SK-N-SH treated with all-trans-retinoic acid at 6 μM for 48 hours (cell line): ENCODE results near the gene RAP1GAP.
A peak's percentile ranks its signal among the peaks of the same experiment; 100 is the strongest.

Source experiments
- ATAC-seq: fragments of 200-7000 bp; cut with Tn5 transposase; 3 replicates; pipeline ENCODE4 v1.9.1; 2020; ENCODE audit warnings: mild to moderate bottlenecking, moderate library complexity
- ARNTL ChIP-seq: fragments of 450-650 bp; formaldehyde crosslinking; IDR thresholded peaks from 2 replicates; pipeline ENCODE4 v1.5.0; 2020; ENCODE audit warnings: low read depth, mild to moderate bottlenecking, moderate library complexity, borderline replicate concordance
- BACH2 ChIP-seq: fragments of 250-450 bp; sonication (Bioruptor Pico); IDR thresholded peaks from 2 replicates; pipeline ENCODE4 v1.9.0; 2021; ENCODE audit warnings: mild to moderate bottlenecking, borderline replicate concordance
- CSDC2 ChIP-seq: fragments of 250-450 bp; sonication (Bioruptor Pico); IDR thresholded peaks from 2 replicates; pipeline ENCODE4 v1.5.0; 2020; ENCODE audit warnings: mild to moderate bottlenecking, moderate library complexity
- ESRRG ChIP-seq: fragments of 250-450 bp; sonication (Bioruptor Pico); IDR thresholded peaks from 2 replicates; pipeline ENCODE4 v1.6.1; 2021; ENCODE audit warnings: mild to moderate bottlenecking
- GLIS3 ChIP-seq: fragments of 250-450 bp; sonication (Bioruptor Pico); IDR thresholded peaks from 2 replicates; pipeline ENCODE4 v1.5.0; 2020; ENCODE audit warnings: mild to moderate bottlenecking, moderate library complexity
- ISL1 ChIP-seq: fragments of 250-450 bp; sonication (Bioruptor Pico); IDR thresholded peaks from 2 replicates; pipeline ENCODE4 v2.1.2; 2022; ENCODE audit warnings: mild to moderate bottlenecking, moderate library complexity
- OSR1 ChIP-seq: fragments of 250-450 bp; sonication (Bioruptor Pico); IDR thresholded peaks from 2 replicates; pipeline ENCODE4 v1.8.0; 2022; ENCODE audit warnings: moderate library complexity, mild to moderate bottlenecking, inconsistent platforms
- PPARA ChIP-seq: fragments of 250-450 bp; sonication (Bioruptor Pico); IDR thresholded peaks from 2 replicates; pipeline ENCODE4 v1.5.0; 2020; ENCODE audit warnings: mild to moderate bottlenecking, borderline replicate concordance
- RARB ChIP-seq: fragments of 250-450 bp; sonication (Bioruptor Pico); IDR thresholded peaks from 2 replicates; pipeline ENCODE4 v1.8.0; 2021; ENCODE audit warnings: mild to moderate bottlenecking, moderate library complexity
- SNAI2 ChIP-seq: fragments of 250-450 bp; sonication (Bioruptor Pico); IDR thresholded peaks from 2 replicates; pipeline ENCODE4 v1.5.0; 2020; ENCODE audit warnings: mild to moderate bottlenecking, moderate library complexity
- TCF4 ChIP-seq: fragments of 250-450 bp; sonication (Bioruptor Pico); IDR thresholded peaks from 2 replicates; pipeline ENCODE4 v1.8.0; 2021; ENCODE audit warnings: mild to moderate bottlenecking, moderate library complexity, borderline replicate concordance
- TOX ChIP-seq: fragments of 250-450 bp; sonication (Bioruptor Pico); IDR thresholded peaks from 2 replicates; pipeline ENCODE4 v1.8.0; 2021; ENCODE audit warnings: mild to moderate bottlenecking, moderate library complexity, borderline replicate concordance
- ZC3H10 ChIP-seq: fragments of 250-450 bp; sonication (Bioruptor Pico); IDR thresholded peaks from 2 replicates; pipeline ENCODE4 v1.5.1; 2021; ENCODE audit warnings: mild to moderate bottlenecking, moderate library complexity
- ZFP3 ChIP-seq: fragments of 250-450 bp; sonication (Bioruptor Pico); IDR thresholded peaks from 2 replicates; pipeline ENCODE4 v1.5.0; 2020; ENCODE audit warnings: mild to moderate bottlenecking, moderate library complexity
- ZFP30 ChIP-seq: fragments of 450-650 bp; formaldehyde crosslinking; IDR thresholded peaks from 2 replicates; pipeline ENCODE4 v1.5.0; 2022; ENCODE audit warnings: mild to moderate bottlenecking, moderate library complexity
- ZNF565 ChIP-seq: fragments of 450-650 bp; formaldehyde crosslinking; conservative IDR thresholded peaks from 2 replicates; pipeline ENCODE4 v1.5.0; 2020; ENCODE audit warnings: low read depth, mild to moderate bottlenecking, moderate library complexity
- ZNF70 ChIP-seq: fragments of 450-650 bp; formaldehyde crosslinking; IDR thresholded peaks from 2 replicates; pipeline ENCODE4 v1.5.0; 2020; ENCODE audit warnings: mild to moderate bottlenecking, moderate library complexity
- ZNF8 ChIP-seq: fragments of 450-650 bp; formaldehyde crosslinking; IDR thresholded peaks from 2 replicates; pipeline ENCODE4 v1.5.0; 2020; ENCODE audit warnings: mild to moderate bottlenecking, moderate library complexity
- TF ChIP-seq, protein P1 (sequence below): fragments of 250-450 bp; sonication (Bioruptor Pico); IDR thresholded peaks from 2 replicates; pipeline ENCODE4 v1.5.0; 2020; ENCODE audit warnings: mild to moderate bottlenecking, moderate library complexity
- TF ChIP-seq, protein P2 (sequence below): fragments of 250-450 bp; sonication (Bioruptor Pico); IDR thresholded peaks from 2 replicates; pipeline ENCODE4 v1.5.1; 2021; ENCODE audit warnings: mild to moderate bottlenecking, moderate library complexity
- TF ChIP-seq, protein P3 (sequence below): fragments of 250-450 bp; sonication (Bioruptor Pico); IDR thresholded peaks from 2 replicates; pipeline ENCODE4 v1.5.1; 2020; ENCODE audit warnings: low read depth, mild to moderate bottlenecking, moderate library complexity
- TF ChIP-seq, protein P4 (sequence below): fragments of 250-450 bp; sonication (Bioruptor Pico); IDR thresholded peaks from 2 replicates; pipeline ENCODE4 v1.8.0; 2020; ENCODE audit warnings: mild to moderate bottlenecking, moderate library complexity, borderline replicate concordance

The RAP1GAP gene

GRCh38 chr1:21659099-21659923 is 9.8 kb downstream of the RAP1GAP start (continued):
- TF ChIP-seq ZFP3 (CRISPR knock-in tag) = peak; percentile 73; the same call in 1 of the 2 replicates
- no peak for TF ChIP-seq TCF4 (CRISPR knock-in tag)
- no peak for TF ChIP-seq SNAI2 (CRISPR knock-in tag)
- TF ChIP-seq, protein P1, sequence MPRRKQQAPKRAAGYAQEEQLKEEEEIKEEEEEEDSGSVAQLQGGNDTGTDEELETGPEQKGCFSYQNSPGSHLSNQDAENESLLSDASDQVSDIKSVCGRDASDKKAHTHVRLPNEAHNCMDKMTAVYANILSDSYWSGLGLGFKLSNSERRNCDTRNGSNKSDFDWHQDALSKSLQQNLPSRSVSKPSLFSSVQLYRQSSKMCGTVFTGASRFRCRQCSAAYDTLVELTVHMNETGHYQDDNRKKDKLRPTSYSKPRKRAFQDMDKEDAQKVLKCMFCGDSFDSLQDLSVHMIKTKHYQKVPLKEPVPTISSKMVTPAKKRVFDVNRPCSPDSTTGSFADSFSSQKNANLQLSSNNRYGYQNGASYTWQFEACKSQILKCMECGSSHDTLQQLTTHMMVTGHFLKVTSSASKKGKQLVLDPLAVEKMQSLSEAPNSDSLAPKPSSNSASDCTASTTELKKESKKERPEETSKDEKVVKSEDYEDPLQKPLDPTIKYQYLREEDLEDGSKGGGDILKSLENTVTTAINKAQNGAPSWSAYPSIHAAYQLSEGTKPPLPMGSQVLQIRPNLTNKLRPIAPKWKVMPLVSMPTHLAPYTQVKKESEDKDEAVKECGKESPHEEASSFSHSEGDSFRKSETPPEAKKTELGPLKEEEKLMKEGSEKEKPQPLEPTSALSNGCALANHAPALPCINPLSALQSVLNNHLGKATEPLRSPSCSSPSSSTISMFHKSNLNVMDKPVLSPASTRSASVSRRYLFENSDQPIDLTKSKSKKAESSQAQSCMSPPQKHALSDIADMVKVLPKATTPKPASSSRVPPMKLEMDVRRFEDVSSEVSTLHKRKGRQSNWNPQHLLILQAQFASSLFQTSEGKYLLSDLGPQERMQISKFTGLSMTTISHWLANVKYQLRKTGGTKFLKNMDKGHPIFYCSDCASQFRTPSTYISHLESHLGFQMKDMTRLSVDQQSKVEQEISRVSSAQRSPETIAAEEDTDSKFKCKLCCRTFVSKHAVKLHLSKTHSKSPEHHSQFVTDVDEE (CRISPR knock-in tag) = peak; percentile 68; the same call in 1 of the 2 replicates
- TF ChIP-seq BACH2 (CRISPR knock-in tag) = no peak
- TF ChIP-seq ARNTL (CRISPR knock-in tag) = no peak
- TF ChIP-seq PPARA (CRISPR knock-in tag) = no peak
- no peak for TF ChIP-seq ZNF8 (CRISPR knock-in tag)

GRCh38 chr1:21657456-21658190 is 11.5 kb downstream of the RAP1GAP start:
- no peak for TF ChIP-seq GLIS3
- TF ChIP-seq TCF4 (CRISPR knock-in tag) = no peak
- TF ChIP-seq ZFP30 (CRISPR knock-in tag) = no peak
- TF ChIP-seq TOX = no peak
- TF ChIP-seq, protein P2, sequence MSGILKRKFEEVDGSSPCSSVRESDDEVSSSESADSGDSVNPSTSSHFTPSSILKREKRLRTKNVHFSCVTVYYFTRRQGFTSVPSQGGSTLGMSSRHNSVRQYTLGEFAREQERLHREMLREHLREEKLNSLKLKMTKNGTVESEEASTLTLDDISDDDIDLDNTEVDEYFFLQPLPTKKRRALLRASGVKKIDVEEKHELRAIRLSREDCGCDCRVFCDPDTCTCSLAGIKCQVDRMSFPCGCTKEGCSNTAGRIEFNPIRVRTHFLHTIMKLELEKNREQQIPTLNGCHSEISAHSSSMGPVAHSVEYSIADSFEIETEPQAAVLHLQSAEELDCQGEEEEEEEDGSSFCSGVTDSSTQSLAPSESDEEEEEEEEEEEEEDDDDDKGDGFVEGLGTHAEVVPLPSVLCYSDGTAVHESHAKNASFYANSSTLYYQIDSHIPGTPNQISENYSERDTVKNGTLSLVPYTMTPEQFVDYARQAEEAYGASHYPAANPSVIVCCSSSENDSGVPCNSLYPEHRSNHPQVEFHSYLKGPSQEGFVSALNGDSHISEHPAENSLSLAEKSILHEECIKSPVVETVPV = no peak
- TF ChIP-seq, protein P3, sequence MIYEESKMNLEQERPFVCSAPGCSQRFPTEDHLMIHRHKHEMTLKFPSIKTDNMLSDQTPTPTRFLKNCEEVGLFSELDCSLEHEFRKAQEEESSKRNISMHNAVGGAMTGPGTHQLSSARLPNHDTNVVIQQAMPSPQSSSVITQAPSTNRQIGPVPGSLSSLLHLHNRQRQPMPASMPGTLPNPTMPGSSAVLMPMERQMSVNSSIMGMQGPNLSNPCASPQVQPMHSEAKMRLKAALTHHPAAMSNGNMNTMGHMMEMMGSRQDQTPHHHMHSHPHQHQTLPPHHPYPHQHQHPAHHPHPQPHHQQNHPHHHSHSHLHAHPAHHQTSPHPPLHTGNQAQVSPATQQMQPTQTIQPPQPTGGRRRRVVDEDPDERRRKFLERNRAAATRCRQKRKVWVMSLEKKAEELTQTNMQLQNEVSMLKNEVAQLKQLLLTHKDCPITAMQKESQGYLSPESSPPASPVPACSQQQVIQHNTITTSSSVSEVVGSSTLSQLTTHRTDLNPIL (CRISPR knock-in tag) = no peak
- TF ChIP-seq CSDC2 (CRISPR knock-in tag) = no peak
- no peak for TF ChIP-seq ISL1 (CRISPR knock-in tag)
- TF ChIP-seq RARB (CRISPR knock-in tag) = no peak
- no peak for TF ChIP-seq ZNF8 (CRISPR knock-in tag)
- no peak for TF ChIP-seq ESRRG (CRISPR knock-in tag)
- TF ChIP-seq PPARA (CRISPR knock-in tag) = no peak
- TF ChIP-seq ZC3H10 = no peak
- no peak for TF ChIP-seq BACH2 (CRISPR knock-in tag)
- no peak for TF ChIP-seq ZNF70 (CRISPR knock-in tag)
- TF ChIP-seq ARNTL (CRISPR knock-in tag) = no peak
- TF ChIP-seq, all 23 proteins: peak for 0
- ATAC-seq = no peak

GRCh38 chr1:21655748-21656147 is 13.4 kb downstream of the RAP1GAP start:
- TF ChIP-seq GLIS3 = no peak
- TF ChIP-seq, protein P4, sequence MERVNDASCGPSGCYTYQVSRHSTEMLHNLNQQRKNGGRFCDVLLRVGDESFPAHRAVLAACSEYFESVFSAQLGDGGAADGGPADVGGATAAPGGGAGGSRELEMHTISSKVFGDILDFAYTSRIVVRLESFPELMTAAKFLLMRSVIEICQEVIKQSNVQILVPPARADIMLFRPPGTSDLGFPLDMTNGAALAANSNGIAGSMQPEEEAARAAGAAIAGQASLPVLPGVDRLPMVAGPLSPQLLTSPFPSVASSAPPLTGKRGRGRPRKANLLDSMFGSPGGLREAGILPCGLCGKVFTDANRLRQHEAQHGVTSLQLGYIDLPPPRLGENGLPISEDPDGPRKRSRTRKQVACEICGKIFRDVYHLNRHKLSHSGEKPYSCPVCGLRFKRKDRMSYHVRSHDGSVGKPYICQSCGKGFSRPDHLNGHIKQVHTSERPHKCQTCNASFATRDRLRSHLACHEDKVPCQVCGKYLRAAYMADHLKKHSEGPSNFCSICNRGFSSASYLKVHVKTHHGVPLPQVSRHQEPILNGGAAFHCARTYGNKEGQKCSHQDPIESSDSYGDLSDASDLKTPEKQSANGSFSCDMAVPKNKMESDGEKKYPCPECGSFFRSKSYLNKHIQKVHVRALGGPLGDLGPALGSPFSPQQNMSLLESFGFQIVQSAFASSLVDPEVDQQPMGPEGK (CRISPR knock-in tag) = no peak
- TF ChIP-seq ZNF8 (CRISPR knock-in tag) = no peak
- TF ChIP-seq ARNTL (CRISPR knock-in tag) = no peak
- TF ChIP-seq ISL1 (CRISPR knock-in tag) = no peak
- TF ChIP-seq, protein P1 (CRISPR knock-in tag) = no peak
- TF ChIP-seq ZC3H10 = no peak
- TF ChIP-seq OSR1 (CRISPR knock-in tag) = no peak
- TF ChIP-seq TOX = no peak
- TF ChIP-seq ZNF565 (CRISPR knock-in tag) = no peak
- TF ChIP-seq, protein P2 = no peak
- TF ChIP-seq BACH2 (CRISPR knock-in tag) = no peak
- no peak for TF ChIP-seq CSDC2 (CRISPR knock-in tag)
- peak; percentile 37 for ATAC-seq
